Activated naive CD4-positive, alpha-beta T cell treated with anti-CD3 and anti-CD28 coated beads, Interleukin-2, amount 50 U/mL, for 16 hours (primary cell): ENCODE data around the gene SAMD11.
A peak's percentile ranks its signal among the peaks of the same experiment; 100 is the strongest.

Experiments
- DNase-seq: peaks from one replicate; pipeline ENCODE4 v3.0.0-alpha.2; 2020

The SAMD11 gene

DNA sequence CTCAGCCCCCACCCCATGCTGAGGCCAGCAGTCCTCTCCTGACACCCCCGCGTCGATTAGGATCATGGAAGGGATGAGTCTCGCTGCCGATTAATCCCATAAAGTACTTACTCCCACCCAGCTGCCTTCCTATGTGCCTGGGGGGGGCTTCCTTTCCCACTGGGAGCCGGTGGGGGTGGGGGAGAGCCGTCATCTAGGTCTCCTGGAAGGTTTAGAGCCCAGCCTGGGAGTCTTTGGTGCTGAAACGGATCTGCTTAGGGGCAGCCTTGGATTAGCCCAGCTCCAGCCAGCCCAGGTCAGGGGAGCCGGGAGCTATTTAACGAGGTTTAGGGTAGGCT, 9.8 kb downstream of the SAMD11 start:
- DNase-seq, result no peak

DNA sequence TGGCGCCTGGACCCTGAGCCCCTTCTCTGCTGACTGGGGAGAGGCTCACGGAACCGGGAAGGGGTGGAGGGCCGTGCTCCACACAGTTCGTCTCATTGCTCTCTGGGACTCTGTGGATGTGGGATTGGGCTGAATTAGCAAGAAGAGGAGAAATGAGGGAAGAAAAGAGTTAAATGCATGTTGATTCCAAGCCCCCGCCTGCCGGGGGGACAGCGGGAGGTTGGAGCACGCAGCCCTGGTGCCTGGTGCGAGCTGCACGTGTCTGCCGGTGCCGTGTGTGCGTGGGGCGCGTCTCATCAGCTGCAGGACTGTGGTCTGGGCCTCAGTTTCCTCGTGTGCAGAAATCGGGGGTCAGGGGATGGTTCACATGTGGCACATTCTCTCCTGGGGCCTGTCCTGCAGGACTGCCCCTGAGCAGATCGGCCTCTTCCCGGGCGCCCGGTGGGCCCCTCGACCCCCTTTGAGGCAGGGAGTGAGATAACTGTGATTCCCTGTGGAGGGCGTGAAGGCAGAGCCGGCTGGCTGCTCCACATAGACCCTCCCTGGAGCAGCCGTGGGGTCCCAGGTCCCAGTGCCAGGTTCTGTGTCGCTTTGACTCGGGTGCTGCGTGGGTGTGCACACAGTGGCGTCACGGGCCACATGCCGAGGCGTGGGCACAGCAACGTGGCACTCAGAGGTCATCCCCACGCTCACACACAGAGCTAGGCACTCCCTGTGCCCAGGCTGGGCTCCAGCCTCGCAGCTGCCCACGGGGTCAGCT, 11.4 kb downstream of the SAMD11 start:
- DNase-seq, result no peak

DNA sequence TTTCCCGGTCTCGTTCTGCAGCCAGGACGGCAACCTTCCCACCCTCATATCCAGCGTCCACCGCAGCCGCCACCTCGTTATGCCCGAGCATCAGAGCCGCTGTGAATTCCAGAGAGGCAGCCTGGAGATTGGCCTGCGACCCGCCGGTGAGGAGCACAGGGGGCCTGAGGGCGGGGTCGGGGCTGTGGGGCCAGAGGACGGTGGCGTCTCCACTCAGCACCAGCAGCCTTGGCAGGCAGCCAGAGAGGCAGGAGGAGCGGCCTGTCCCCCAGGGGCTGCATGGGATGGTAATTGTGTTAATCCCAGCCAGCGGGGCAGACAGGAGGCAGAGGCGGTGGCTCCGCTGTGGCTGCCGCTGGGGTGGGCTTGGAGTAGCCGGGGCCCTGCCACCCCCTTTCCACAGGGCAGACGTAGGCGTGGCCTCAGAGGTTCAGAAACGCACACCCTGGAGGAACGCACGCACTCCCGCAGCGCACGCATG, 12.1 kb downstream of the SAMD11 start:
- DNase-seq, result no peak

DNA sequence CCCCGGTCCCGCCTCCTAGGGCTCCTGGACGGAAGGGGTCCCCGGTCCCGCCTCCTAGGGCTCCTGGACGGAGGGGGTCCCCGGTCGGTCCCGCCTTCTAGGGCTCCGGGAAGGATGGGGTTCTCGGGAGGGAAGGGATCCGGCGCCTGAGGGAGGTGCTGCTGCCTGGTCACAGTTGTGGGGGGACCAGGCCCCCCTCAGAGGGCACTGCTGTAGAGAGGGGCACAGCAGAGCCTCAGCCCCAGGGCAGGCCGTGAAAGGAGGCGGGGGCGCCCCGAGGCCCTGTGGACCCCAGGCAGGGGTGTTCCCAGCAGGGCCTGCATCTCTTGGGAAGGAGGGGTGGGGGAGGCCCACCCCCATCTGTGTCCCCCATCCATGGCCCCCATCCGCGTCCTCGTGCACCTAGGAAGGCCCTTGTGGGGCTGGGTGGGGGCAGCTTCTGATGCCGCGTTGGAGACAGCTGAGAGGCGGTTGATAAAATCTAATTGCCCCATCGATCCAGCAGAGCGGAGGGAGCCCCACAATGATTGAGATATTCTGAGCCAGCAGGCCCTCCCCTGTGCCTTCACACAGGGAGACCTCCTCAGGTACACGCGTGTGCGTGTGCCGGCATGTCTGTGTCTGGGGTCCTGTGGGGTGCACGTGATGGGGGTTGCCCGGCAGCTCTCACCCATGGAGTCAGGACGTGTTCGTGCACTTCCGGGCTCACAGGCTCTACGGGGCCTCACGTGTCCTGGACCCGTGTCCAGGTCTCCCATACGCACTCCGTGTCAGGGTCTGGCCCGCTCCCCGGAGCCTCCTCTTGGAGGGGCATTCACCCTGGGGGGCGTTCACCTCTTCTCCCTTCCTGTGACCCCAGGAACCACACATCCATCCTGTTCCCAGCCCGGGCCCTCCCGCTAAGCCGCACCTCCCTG, 12.9 kb downstream of the SAMD11 start:
- DNase-seq, result no peak

DNA sequence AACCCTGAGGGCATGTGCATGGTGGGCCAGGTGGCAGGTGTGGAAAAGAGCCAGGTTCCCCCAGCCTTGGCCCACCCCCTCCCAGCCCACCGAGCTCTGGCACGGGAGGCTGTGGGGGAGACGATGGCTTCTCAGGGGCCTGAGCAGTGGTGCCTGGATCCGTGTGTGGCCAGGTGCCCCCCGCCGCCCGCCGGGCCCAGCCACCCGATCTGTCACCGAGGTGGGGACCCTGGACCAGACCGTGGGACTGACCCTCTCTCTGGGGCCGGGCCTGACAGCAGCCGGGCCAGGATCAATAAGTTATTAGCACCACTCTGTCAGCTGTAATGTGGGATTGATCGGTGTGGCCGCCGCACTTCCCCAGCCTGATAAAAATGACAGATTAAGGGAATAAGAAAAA, 13.8 kb downstream of the SAMD11 start:
- no peak for DNase-seq

DNA sequence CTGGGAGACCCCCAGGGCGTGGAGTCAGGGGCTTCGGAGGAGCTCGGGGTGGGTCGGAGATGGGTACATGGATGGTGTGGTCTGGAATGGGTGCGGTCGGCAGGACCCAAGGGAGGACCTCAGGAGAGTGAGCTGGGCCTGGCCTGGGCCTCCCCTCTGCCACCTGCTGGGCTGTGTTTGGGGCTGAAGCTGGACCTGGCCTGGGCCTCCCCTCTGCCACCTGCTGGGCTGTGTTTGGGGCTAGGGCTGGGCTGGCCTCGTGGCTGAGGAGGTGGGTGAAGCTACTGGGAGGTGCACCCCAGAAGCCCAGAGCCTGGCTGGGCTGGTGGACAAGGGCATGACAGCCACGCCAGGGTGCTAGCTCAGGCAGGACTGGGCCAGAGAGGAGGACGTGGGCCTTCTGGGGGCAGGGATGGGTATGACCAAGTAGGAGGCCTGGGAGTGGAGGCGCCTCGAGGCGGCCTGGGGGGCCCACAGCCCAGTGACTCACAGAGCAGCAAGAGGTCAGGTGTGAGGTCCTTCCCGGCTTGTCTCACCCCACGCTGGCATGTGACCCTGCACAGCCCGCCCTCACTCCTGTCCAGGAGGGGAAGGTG, 14.5 kb downstream of the SAMD11 start:
- DNase-seq, result no peak

DNA sequence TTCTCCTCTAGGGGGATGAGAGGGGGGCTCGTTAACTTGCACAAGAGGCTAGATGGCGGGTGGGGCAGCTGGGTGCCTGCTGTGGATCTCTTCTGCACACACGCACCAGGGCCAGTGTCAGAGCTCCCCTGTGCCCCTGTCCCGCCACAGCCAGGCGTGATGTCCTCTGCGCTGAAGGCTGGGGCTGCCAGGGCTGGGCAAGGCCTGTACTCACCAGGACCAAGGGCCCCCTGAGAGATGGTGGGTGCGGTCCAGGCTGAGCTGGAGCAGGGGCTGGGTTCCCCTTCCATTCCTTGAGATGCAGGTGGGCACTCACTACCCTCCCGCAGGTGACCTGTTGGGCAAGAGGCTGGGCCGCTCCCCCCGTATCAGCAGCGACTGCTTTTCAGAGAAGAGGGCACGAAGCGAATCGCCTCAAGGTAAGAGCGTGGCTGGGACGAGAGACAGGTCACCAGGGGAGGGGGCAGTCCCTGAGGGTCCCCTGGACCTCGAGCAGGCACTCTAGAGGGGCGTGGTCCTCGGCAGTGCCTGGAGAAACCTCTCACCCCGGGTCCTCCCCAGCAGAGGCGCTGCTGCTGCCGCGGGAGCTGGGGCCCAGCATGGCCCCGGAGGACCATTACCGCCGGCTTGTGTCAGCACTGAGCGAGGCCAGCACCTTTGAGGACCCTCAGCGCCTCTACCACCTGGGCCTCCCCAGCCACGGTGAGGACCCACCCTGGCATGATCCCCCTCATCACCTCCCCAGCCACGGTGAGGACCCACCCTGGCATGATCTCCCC, 15.2 kb downstream of the SAMD11 start:
- no peak for DNase-seq

DNA sequence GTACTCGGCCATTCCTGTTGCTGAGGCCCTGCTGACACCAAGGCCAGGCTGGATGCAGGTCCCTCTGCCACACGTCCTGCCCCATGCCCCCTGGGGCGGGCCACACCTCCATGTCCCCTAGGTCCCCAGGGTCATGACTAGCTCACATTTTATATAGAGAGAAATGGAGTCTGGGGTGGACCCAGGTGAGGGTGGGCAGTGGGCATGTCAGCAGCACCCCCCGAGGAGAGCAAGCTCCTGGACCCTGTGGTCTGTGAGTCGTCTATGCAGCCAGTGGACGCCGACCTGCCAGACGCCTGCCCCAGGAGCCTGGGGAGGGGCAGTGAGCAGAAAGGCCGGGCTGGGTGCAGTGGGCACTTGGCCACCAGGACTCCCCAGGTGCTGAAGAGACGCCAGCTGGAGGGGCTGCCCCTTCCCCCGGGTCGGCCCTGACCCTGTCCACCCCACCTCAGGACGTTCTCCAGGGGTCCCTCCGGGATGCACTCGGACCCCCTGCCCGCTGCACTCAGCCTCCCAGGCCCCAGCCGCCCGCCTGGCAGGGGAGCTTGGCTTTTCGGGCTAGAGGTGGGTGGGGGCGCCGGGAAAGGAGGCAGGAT, 15.9 kb downstream of the SAMD11 start:
- no peak for DNase-seq

DNA sequence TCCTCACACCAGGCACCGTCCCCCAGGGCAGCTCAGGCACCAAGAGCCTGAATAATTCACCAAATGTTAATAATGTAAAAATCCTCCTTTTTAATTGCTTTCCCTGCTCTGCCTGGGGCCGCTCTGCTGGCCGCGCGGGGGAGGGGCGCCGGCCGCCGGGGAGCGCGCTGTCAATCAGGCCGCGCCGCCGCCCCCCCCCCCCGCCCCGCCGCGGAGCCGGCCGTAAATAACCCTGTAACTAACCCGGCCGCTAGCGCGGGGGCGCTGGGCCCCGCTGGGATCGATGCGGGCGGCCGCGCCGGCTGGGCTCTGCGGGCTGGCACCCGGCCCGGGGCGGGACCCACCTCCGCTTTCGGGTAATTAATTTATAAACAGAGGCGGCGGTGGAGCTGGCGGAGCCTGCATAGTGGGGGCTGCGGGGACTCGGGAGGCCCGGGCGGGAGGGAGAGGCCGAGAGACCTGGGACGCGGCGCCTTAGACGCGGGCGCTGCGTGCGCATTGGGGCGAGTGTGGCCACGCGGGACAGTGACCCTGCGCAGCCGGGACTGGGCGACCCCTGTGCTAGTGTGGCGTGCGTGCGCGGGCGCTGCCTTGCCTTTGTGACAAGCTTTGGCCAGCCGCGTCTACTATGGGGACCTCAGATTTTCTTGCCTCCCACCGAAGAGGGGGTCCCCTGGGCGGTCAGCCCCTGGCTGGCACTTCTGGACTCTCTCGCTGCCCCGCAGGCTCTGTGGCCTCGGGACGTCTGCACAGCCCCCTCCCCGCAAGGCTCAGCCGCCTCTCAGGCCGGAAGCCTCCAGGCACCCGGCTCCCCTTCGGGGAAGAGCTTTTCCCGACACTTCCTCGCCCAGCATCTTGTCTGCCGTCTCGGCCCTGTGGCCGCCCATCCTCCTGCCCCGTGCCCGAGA, 16.6 kb downstream of the SAMD11 start:
- DNase-seq, result no peak

DNA sequence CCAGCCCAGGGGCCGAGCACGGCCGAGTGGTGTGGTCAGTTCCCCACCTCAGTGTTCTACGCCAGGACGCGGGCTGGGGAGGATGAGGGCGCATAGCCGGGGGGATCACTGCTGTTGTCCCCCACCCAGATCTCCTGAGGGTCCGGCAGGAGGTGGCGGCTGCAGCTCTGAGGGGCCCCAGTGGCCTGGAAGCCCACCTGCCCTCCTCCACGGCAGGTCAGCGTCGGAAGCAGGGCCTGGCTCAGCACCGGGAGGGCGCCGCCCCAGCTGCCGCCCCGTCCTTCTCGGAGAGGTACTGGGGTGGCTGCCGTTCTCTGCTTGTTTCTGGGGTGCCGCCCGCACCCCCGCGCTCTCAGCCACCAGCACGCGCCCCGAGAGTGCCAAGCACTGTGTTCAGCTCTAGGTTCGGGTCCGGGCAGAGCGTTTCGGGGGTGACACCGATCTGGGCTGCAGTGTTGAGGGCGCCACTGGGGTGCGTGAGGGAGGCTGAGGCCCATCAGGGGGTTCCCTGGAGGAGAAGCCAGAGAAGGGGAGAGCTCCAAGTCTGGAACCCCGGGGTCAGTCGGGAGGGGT, 17.4 kb downstream of the SAMD11 start:
- DNase-seq, result no peak

DNA sequence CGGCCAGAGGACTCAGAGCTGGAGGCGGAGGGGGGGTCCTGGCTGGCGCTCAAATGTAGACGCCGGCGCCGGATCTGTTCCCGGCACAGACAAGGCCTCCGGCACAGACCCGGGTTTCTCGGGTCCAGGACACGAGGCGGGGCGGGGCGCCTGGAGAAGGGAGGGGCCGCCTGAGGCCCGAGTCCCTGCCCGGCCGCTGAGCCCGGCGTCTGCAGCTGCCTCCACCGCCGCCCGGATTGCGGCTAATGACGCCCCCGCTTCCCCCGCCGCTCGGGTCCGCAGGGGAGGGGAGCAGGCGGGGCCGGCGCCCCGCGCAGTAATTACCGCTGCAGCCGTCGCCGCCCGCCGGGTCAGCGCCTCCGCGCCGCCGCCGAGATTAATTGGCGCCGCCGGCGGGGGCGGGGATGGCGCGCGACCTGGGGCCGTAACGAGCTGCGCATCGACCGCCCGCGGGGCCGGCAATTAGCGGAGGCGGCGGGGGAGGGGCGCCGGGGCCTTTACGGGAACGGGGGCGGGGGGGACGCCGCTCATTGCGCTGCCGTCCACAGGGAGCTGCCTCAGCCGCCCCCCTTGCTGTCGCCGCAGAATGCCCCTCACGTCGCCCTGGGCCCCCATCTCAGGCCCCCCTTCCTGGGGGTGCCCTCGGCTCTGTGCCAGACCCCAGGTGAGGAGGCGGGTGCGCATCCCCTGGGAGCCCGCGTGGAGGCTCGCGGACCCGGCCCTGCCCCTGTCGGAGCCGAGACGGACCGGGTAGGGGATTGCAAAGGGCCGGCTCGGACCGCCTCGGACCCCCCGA, 18.1 kb downstream of the SAMD11 start:
- peak; percentile 40 for DNase-seq

DNA sequence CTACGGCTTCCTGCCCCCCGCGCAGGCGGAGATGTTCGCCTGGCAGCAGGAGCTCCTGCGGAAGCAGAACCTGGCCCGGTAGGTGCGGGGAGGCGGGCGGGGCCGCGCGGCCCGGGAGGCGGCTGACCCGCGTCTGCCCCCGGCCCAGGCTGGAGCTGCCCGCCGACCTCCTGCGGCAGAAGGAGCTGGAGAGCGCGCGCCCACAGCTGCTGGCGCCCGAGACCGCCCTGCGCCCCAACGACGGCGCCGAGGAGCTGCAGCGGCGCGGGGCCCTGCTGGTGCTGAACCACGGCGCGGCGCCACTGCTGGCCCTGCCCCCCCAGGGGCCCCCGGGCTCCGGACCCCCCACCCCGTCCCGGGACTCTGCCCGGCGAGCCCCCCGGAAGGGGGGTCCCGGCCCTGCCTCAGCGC, 18.7 kb downstream of the SAMD11 start:
- DNase-seq, result no peak

DNA sequence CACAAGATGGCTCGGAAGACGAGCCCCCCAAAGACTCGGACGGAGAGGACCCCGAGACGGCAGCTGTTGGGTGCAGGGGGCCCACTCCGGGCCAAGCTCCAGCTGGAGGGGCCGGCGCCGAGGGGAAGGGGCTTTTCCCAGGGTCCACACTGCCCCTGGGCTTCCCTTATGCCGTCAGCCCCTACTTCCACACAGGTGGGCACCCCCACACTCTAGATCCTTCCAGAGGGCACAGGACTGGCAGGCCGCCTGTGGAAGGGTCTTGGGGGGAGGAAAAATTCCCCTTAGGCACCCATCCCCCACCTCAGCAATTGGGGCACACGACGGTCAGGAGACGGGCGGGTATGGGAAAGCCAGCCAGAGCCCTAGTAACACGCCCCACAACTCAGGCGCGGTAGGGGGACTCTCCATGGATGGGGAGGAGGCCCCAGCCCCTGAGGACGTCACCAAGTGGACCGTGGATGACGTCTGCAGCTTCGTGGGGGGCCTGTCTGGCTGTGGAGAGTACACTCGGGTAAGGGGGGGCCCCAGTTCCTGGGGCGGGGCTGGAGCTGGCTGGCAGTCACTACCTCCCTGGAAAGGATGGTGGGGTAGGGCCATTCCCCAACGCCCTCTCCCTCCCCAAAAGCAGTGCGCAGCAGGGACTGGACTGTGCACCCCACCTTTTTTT, 19.3 kb downstream of the SAMD11 start:
- no peak for DNase-seq

DNA sequence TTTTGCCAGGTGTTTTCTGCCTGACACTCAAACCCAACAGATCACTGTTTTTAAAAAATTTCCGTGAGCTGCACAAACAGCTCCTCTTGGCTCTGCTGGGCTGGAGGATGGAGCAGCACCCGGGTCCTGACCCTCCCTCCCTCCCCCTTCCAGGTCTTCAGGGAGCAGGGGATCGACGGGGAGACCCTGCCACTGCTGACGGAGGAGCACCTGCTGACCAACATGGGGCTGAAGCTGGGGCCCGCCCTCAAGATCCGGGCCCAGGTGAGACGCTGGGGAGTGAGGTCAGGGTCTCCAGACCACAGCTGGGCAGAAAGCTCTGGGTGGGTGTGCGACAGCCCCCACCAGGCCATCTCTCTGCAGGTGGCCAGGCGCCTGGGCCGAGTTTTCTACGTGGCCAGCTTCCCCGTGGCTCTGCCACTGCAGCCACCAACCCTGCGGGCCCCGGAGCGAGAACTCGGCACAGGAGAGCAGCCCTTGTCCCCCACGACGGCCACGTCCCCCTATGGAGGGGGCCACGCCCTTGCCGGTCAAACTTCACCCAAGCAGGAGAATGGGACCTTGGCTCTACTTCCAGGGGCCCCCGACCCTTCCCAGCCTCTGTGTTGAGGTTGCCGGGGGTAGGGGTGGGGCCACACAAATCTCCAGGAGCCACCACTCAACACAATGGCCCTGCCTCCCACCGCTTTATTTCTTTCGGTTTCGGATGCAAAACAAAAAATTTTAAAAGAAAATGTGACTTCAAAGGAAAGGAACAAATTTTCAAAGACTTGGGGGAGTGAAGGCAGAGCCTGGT, 20.0 kb downstream of the SAMD11 start:
- no peak for DNase-seq

DNA sequence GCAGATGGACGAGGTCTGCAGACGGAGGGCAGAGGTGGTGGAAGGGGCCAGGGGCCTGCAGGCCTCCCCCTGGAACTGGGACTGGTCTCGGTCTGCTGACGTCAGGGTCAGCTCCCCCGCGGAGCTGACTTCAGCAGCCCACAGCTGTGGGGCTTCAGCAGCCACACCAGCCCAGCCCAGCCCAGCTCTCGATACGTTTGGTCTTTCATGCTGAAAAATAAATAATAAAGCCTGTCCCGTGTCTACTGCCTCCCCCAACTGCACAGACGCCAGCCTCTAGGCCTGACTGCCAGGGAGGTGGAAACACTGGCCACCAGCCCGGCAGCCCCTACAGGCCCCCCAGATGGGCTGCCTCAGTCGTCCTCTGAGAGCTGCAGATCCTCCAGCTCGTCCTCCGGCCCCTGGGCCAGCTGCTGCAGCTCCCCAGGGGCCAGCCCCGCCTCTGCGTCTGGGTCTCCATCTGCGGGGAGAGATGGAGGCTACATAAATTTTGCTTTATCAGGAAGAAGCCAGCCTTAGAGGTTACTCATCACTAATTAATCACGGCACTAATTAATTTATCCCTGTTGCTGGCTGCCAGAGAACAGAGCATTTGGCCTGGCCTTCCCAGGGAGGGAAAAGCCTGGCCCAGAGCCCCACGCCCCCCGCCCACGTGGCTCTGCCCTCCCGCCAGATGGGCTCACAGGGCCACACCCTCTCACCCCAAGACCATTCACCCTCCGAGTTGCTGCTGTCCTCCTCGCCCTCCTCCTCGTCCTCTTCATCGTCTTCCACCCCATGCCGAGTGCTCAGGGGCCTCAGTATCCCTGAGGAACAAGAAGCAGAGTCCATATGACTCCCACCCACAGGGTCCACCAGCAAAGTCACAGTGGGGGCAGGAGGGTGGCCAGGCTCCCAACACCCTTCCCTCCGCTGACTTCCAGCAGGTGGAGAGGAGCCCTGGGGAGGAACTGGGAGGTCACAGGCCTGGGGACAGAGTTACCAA, 20.9 kb downstream of the SAMD11 start:
- DNase-seq, result no peak

DNA sequence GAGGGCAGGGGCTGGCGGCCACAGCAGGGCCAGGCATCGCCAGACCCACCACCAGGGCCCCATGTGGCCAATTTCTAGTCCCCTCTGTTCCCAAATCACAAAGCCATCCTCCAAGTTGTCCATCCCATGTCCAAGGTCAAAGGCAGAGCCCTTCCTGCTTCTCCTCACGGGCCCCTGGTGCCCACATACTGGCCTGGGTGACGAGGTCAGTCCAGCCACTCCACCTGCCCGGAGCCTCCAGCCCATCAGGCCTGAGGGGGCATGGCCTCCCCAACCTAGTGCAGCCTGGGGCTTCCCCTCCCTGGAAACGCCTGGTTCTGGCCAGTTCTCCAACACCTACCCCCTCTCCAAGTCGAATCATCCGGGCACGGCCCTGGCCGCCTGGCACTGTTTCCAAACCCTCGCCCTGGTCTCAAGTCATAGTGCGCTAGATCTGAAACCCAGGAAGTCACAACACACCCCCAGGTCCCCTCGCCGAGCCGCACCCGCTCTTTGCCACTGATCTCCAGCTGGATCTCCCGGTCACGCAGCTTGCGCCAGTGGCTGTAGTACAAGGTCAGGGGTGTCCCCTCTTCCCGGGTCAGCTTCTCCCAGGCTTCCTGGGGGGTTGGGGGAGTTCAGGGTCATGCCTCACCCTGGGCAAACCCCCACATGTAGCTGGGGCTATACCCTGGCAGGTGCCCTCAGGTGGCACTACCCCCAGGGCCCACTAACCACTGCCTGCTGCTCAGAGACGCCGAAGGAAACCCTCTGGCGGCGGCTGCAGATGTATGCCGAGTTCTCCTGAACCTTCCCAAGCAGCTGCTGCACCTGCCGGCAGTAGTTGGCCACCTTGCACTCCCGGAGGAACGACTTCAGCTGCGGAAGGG, 22.2 kb downstream of the SAMD11 start:
- no peak for DNase-seq
